ENCODE measurements around the gene RCC1. TPM values are rescaled to one million over a fixed set of nuclear protein-coding genes. Genes with fewer than 3 reads are reported as not detected.
"Not testable (repeated sequence)": the region's sequence is repeated elsewhere in the genome, so short reads cannot be mapped to it uniquely, and the experiment has no call there.

The RCC1 gene
- total and polyA plus RNA-seq, 5 donors: 4.1 to 8.3 (median 5.6) TPM

- Histone ChIP-seq H3K4me1 (ENCODE audit: control insufficient read depth, insufficient read depth, low read length) (peaks cover 10% of the 10 kb centered on the region), H3K27ac (ENCODE audit: low read length) (no peak overlapping the region), H3K27me3 (ENCODE audit: control insufficient read depth, insufficient read depth) (no peaks in the 10 kb centered on the region), H3K9me3 (ENCODE audit: control insufficient read depth, low read length) (no peaks in the 10 kb centered on the region), H3K4me3 (ENCODE audit: low read length) (no peak overlapping the region)
- WGBS: 88% methylated on average over 7 of the region's 7 CpGs
- DNase-seq: no peak
- ATAC-seq: no peak
- intact Hi-C loops (cut with DNase I): loop anchor here in 1 of 4 donors (10.0 kb wide), 1 partner anchor 93 kb away; no protein-coding TSS in a partner anchor
Observed at GRCh38 chr1:28512058-28512611, 6.3 kb downstream of the RCC1 start.

GRCh38 chr1:28514445-28514933, 8.6 kb downstream of the RCC1 start:
- H3K4me1 ChIP-seq (ENCODE audit: control insufficient read depth, insufficient read depth, low read length): peaks cover 12% of the 10 kb centered on the region
- not testable (repeated sequence) for H3K27ac ChIP-seq (ENCODE audit: low read length); H3K4me3 ChIP-seq (ENCODE audit: low read length); ATAC-seq; H3K27me3 ChIP-seq (ENCODE audit: control insufficient read depth, insufficient read depth); H3K9me3 ChIP-seq (ENCODE audit: control insufficient read depth, low read length); DNase-seq
- intact Hi-C loops (cut with DNase I): loop anchor here in 1 of 4 donors (10.0 kb wide), 1 partner anchor 90 kb away; no protein-coding TSS in a partner anchor
- 95% methylated on average over 13 of the region's 13 CpGs for WGBS

- 97% methylated on average over 1 of the region's 1 CpG for WGBS
- ATAC-seq: no peak
- Histone ChIP-seq H3K9me3 (ENCODE audit: control insufficient read depth, low read length) (no peaks in the 10 kb centered on the region), H3K4me1 (ENCODE audit: control insufficient read depth, insufficient read depth, low read length) (peaks cover 4% of the 10 kb centered on the region), H3K27me3 (ENCODE audit: control insufficient read depth, insufficient read depth) (no peaks in the 10 kb centered on the region), H3K27ac (ENCODE audit: low read length) (no peak overlapping the region), H3K4me3 (ENCODE audit: low read length) (no peak overlapping the region)
- no peak for DNase-seq
- intact Hi-C loops (cut with DNase I): loop anchor here (5.0 to 10.0 kb wide), 3 partner anchors 86 to 361 kb away; no protein-coding TSS in a partner anchor
Observed at GRCh38 chr1:28516518-28516956, 10.7 kb downstream of the RCC1 start.

GRCh38 chr1:28517649-28517999, 11.8 kb downstream of the RCC1 start:
- 13% methylated on average over 7 of the region's 7 CpGs for WGBS
- peak overlapping the region; percentile 71 for H3K4me3 ChIP-seq (ENCODE audit: low read length)
- peaks cover 4% of the 10 kb centered on the region for H3K4me1 ChIP-seq (ENCODE audit: control insufficient read depth, insufficient read depth, low read length)
- no peak for DNase-seq
- no peak overlapping the region for H3K27ac ChIP-seq (ENCODE audit: low read length)
- no peaks in the 10 kb centered on the region for H3K9me3 ChIP-seq (ENCODE audit: control insufficient read depth, low read length)
- no peaks in the 10 kb centered on the region for H3K27me3 ChIP-seq (ENCODE audit: control insufficient read depth, insufficient read depth)
- intact Hi-C loops (cut with DNase I): loop anchor here (5.0 to 10.0 kb wide), 3 partner anchors 85 to 360 kb away; no protein-coding TSS in a partner anchor
- peak; percentile 4 to 30 for ATAC-seq

- ATAC-seq: peak; percentile 90 to 95
- under 1% methylated on average over 92 of the region's 92 CpGs for WGBS
- Histone ChIP-seq H3K27ac (ENCODE audit: low read length) (peak overlapping the region; percentile 74), H3K4me3 (ENCODE audit: low read length) (peak overlapping the region; percentile 71), H3K9me3 (ENCODE audit: control insufficient read depth, low read length) (no peaks in the 10 kb centered on the region), H3K27me3 (ENCODE audit: control insufficient read depth, insufficient read depth) (no peaks in the 10 kb centered on the region), H3K4me1 (ENCODE audit: control insufficient read depth, insufficient read depth, low read length) (peaks cover 4% of the 10 kb centered on the region)
- intact Hi-C loops (cut with DNase I): loop anchor here (5.0 to 10.0 kb wide), 3 partner anchors 84 to 359 kb away; no protein-coding TSS in a partner anchor
- peak; percentile 91 to 97 (median 96) for DNase-seq
Observed at GRCh38 chr1:28518000-28518744, 12.3 kb downstream of the RCC1 start.

GRCh38 chr1:28518745-28519341, 13.0 kb downstream of the RCC1 start:
- H3K27me3 ChIP-seq (ENCODE audit: control insufficient read depth, insufficient read depth): no peaks in the 10 kb centered on the region
- peak overlapping the region; percentile 71 for H3K4me3 ChIP-seq (ENCODE audit: low read length)
- DNase-seq: no peak
- no peak for ATAC-seq
- no peak overlapping the region for H3K27ac ChIP-seq (ENCODE audit: low read length)
- peaks cover 4% of the 10 kb centered on the region for H3K4me1 ChIP-seq (ENCODE audit: control insufficient read depth, insufficient read depth, low read length)
- 9% methylated on average over 21 of the region's 21 CpGs for WGBS
- intact Hi-C loops (cut with DNase I): loop anchor here (5.0 to 10.0 kb wide), 3 partner anchors 83 to 358 kb away; no protein-coding TSS in a partner anchor
- H3K9me3 ChIP-seq (ENCODE audit: control insufficient read depth, low read length): no peaks in the 10 kb centered on the region

- no peak for DNase-seq
- no peaks in the 10 kb centered on the region for H3K9me3 ChIP-seq (ENCODE audit: control insufficient read depth, low read length)
- WGBS: 87% methylated on average over 10 of the region's 10 CpGs
- H3K27ac ChIP-seq (ENCODE audit: low read length): no peak overlapping the region
- ATAC-seq: no peak
- H3K27me3 ChIP-seq (ENCODE audit: control insufficient read depth, insufficient read depth): no peaks in the 10 kb centered on the region
- intact Hi-C loops (cut with DNase I): loop anchor here (5.0 to 10.0 kb wide), 3 partner anchors 82 to 357 kb away; no protein-coding TSS in a partner anchor
- H3K4me1 ChIP-seq (ENCODE audit: control insufficient read depth, insufficient read depth, low read length): peaks cover 4% of the 10 kb centered on the region
- H3K4me3 ChIP-seq (ENCODE audit: low read length): no peak overlapping the region
Observed at GRCh38 chr1:28519946-28520725, 14.3 kb downstream of the RCC1 start.

GRCh38 chr1:28520796-28521195, 15.0 kb downstream of the RCC1 start:
- H3K27me3 ChIP-seq (ENCODE audit: control insufficient read depth, insufficient read depth); DNase-seq; H3K4me3 ChIP-seq (ENCODE audit: low read length); H3K9me3 ChIP-seq (ENCODE audit: control insufficient read depth, low read length); H3K27ac ChIP-seq (ENCODE audit: low read length); ATAC-seq; H3K4me1 ChIP-seq (ENCODE audit: control insufficient read depth, insufficient read depth, low read length); intact Hi-C loops (cut with DNase I): not testable (repeated sequence)
- WGBS: 95% methylated on average over 12 of the region's 12 CpGs

- Histone ChIP-seq H3K27ac (ENCODE audit: low read length) (no peak overlapping the region), H3K9me3 (ENCODE audit: control insufficient read depth, low read length) (no peaks in the 10 kb centered on the region), H3K4me3 (ENCODE audit: low read length) (no peak overlapping the region), H3K27me3 (ENCODE audit: control insufficient read depth, insufficient read depth) (no peaks in the 10 kb centered on the region), H3K4me1 (ENCODE audit: control insufficient read depth, insufficient read depth, low read length) (peaks cover 4% of the 10 kb centered on the region)
- ATAC-seq: no peak
- no peak for DNase-seq
- intact Hi-C loops (cut with DNase I): no loop called here
- 82% methylated on average over 6 of the region's 6 CpGs for WGBS
Observed at GRCh38 chr1:28521502-28522164, 15.8 kb downstream of the RCC1 start.

- 93% methylated on average over 9 of the region's 9 CpGs for WGBS
- H3K4me3 ChIP-seq (ENCODE audit: low read length); intact Hi-C loops (cut with DNase I); H3K9me3 ChIP-seq (ENCODE audit: control insufficient read depth, low read length); ATAC-seq; H3K4me1 ChIP-seq (ENCODE audit: control insufficient read depth, insufficient read depth, low read length); H3K27me3 ChIP-seq (ENCODE audit: control insufficient read depth, insufficient read depth); DNase-seq; H3K27ac ChIP-seq (ENCODE audit: low read length): not testable (repeated sequence)
Observed at GRCh38 chr1:28522537-28522936, 16.7 kb downstream of the RCC1 start.
